Brain microvascular endothelial cell (primary cell): Measurements from ENCODE around the gene HLA-DQA2.
A peak's percentile ranks its signal among the peaks of the same experiment; 100 is the strongest.

Experiments used
- DNase-seq: peaks from one replicate; pipeline ENCODE4 v3.0.0-alpha.2; 2020
- H3K27ac ChIP-seq: fragments of 250-450 bp; sonication (Bioruptor Pico); 2 replicates; pipeline ENCODE4 v1.5.1; 2020; ENCODE audit warnings: mild to moderate bottlenecking, moderate library complexity
- H3K27me3 ChIP-seq: fragments of 250-450 bp; sonication (Bioruptor Pico); replicated peaks from 2 replicates; pipeline ENCODE4 v1.5.1; 2020; ENCODE audit warnings: mild to moderate bottlenecking
- H3K36me3 ChIP-seq: fragments of 250-450 bp; sonication (Bioruptor Pico); replicated peaks from 2 replicates; pipeline ENCODE4 v1.5.1; 2020; ENCODE audit warnings: mild to moderate bottlenecking
- H3K4me3 ChIP-seq: 2 replicates; pipeline ENCODE4 v1.5.1; 2011; ENCODE audit warnings: low read depth, mild to moderate bottlenecking, control low read depth, low read length, moderate library complexity
- in situ Hi-C: cut with HindIII; loops from 2 replicates; pipeline ENCODE4 v1.10.0; 2017; ENCODE audit warnings: low sequenced_read_pairs, low pct_ligation_motif_present
- TF ChIP-seq, protein P1 (sequence below): IDR thresholded peaks from 2 replicates; pipeline ENCODE4 v1.5.1; 2011; ENCODE audit warnings: low read depth, mild to moderate bottlenecking, moderate library complexity, low read length, control low read depth, inconsistent platforms; ENCODE audit errors: missing control alignments

The HLA-DQA2 gene

DNA sequence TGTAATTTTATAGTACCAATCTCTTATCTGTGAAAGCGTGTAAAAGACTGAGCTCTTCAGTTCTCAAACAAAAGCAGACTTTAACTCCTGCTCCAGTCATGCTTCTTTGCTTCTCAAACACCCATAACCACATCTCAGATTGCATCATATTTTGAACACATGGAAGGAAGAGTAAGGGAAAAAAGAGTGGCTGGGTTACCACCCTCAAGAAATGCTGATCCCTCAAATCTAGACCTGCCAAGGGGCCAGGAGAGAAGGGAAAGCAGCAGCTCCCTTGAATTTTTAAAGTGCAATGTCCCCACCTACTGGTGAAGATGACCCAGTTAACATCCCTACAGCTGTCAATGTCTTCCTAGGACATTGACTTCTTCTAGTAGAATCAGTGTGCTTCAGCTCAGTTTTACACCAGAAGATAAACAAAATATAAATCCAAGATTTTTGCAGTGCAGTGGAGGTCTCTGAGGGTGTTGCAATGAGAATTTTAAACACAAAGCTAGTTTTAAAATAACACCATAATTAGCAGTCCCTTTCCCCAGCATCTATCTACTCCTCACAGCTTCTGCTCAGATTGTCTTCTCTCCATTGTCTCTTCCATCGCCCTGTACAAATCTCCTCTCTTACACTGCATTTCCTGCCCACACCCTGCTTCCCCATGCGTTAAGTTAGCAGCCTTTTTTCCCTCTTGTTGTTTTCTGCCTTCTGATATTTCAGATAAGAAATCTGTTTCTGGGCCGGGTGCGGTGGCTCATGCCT lies 44.8 kb downstream of the HLA-DQA2 start:
- no peak overlapping the region for H3K4me3 ChIP-seq
- DNase-seq = peak; percentile 41
- H3K36me3 ChIP-seq = no peaks in the 10 kb centered on the region
- in situ Hi-C loops = no loop called here
- H3K27me3 ChIP-seq = peaks cover 4% of the 10 kb centered on the region
- H3K27ac ChIP-seq = no peak overlapping the region
- TF ChIP-seq, protein P1, sequence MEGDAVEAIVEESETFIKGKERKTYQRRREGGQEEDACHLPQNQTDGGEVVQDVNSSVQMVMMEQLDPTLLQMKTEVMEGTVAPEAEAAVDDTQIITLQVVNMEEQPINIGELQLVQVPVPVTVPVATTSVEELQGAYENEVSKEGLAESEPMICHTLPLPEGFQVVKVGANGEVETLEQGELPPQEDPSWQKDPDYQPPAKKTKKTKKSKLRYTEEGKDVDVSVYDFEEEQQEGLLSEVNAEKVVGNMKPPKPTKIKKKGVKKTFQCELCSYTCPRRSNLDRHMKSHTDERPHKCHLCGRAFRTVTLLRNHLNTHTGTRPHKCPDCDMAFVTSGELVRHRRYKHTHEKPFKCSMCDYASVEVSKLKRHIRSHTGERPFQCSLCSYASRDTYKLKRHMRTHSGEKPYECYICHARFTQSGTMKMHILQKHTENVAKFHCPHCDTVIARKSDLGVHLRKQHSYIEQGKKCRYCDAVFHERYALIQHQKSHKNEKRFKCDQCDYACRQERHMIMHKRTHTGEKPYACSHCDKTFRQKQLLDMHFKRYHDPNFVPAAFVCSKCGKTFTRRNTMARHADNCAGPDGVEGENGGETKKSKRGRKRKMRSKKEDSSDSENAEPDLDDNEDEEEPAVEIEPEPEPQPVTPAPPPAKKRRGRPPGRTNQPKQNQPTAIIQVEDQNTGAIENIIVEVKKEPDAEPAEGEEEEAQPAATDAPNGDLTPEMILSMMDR = peak; percentile 67

DNA sequence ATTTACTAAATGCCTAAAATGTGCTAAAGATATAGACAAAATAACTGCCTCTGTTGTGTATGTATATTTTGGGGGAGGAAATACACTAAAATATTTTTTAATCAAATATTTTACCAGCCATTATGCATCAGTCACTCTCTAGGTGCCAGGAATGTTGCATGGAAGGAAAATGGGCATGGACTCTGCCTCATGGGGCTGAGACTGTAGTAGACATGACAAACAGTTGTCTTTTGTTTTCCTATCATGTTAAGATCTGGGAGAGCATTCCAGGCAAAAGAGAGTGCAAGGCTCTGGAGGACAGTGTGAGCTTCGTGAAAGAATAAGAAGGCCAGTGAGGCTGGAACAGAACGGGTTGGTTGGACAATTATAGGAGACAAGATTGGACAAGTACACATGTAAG lies 49.1 kb downstream of the HLA-DQA2 start:
- no peak overlapping the region for H3K27ac ChIP-seq
- DNase-seq = no peak
- TF ChIP-seq, protein P1 = no peak
- H3K27me3 ChIP-seq = peaks cover 10% of the 10 kb centered on the region
- H3K36me3 ChIP-seq = no peaks in the 10 kb centered on the region
- in situ Hi-C loops = no loop called here
- no peak overlapping the region for H3K4me3 ChIP-seq

DNA sequence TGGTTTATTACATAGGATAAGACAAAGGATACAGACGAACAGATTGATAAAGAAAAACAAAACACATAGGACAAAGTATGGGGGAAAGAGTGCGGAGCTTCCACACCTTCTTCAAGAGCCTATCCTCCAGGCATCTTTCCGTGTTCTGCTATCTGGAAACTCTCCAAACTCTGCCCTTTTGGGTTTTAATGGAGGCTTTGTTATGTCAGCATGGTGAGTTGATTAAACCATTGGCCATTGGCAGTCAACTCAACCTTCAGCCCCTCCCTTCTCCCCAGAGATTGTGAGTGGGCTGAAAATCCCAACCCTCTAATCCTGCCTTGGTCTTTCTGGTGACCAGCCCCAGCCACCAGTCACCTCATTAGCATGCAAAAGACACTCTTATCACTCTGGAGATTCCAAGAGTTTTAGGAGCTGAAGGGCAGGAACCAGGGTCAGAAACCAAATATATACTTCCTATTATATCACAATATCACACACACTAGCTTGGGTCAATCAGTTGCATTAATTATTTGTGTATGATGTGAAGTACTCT lies 51.8 kb downstream of the HLA-DQA2 start:
- H3K27ac ChIP-seq = no peak overlapping the region
- H3K27me3 ChIP-seq = peaks cover 10% of the 10 kb centered on the region
- TF ChIP-seq, protein P1 = no peak
- H3K36me3 ChIP-seq = no peaks in the 10 kb centered on the region
- DNase-seq = no peak
- in situ Hi-C loops = no loop called here
- H3K4me3 ChIP-seq = no peak overlapping the region

DNA sequence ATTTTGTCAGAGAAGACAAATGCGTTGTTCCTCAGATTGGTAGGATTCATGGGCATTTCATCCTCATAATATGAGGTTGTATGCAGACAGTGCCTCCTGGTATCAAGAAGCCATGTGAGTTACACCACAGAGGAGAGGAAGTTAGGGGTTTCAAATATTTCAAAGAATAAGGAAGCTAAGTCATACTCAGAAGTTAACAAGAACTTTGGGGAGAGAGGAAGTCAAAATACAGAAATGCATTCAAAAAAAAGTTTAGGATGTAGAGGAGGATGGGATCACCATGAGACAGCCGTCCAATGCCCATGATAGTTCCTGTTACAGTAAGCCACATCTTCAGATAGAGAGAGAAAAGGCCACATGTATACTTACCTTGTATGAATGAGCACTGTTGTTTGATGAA lies 53.3 kb downstream of the HLA-DQA2 start:
- DNase-seq = no peak
- H3K36me3 ChIP-seq = no peaks in the 10 kb centered on the region
- no peak overlapping the region for H3K4me3 ChIP-seq
- in situ Hi-C loops = no loop called here
- H3K27me3 ChIP-seq = peaks cover 10% of the 10 kb centered on the region
- TF ChIP-seq, protein P1 = no peak
- no peak overlapping the region for H3K27ac ChIP-seq
